BE2C (cell line): ENCODE results near the gene UNC119B.

Experiments used
- DNase-seq: peaks from one replicate; pipeline ENCODE4 v3.0.0-alpha.2; 2020
- H3K27me3 ChIP-seq: fragments of 250-450 bp; sonication (Bioruptor Pico); 2 replicates; pipeline ENCODE4 v1.5.1; 2020; ENCODE audit warnings: mild to moderate bottlenecking
- H3K36me3 ChIP-seq: fragments of 250-450 bp; sonication (Bioruptor Pico); 2 replicates; pipeline ENCODE4 v1.5.1; 2020; ENCODE audit warnings: mild to moderate bottlenecking
- H3K4me1 ChIP-seq: fragments of 250-450 bp; sonication (Bioruptor Pico); 2 replicates; pipeline ENCODE4 v1.5.1; 2020
- H3K4me3 ChIP-seq: 2 replicates; pipeline ENCODE4 v1.5.1; 2011; ENCODE audit warnings: low read depth, low read length
- H3K9me3 ChIP-seq: fragments of 250-450 bp; sonication (Bioruptor Pico); 2 replicates; pipeline ENCODE4 v1.5.1; 2020
- TF ChIP-seq, protein P1 (sequence below): IDR thresholded peaks from 2 replicates; pipeline ENCODE4 v1.5.1; 2012; ENCODE audit warnings: mild to moderate bottlenecking, low read depth, low read length

The UNC119B gene

DNA sequence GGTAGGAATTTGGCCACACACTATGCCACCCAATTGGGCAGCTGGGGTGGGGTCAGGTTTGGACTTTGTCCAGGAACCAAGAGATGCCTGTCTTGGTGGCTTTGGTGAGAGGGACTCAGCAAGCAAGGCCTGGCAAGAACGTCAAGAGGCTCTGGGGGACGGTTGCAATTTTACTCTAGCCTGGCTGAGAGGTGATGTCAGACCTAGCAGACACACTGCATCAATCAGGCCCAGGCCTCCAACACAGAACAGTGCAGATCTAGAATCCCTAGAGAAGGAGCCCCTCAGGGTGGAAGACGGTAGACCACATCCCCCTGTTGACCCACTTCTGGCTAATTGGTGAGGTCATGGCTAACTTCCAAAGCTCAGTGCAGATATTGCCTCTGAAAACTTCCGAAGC, 1.6 kb upstream of the UNC119B start:
- Histone ChIP-seq H3K36me3 (peaks cover 8% of the 10 kb centered on the region), H3K27me3 (no peaks in the 10 kb centered on the region), H3K4me1 (peaks cover 23% of the 10 kb centered on the region), H3K9me3 (no peaks in the 10 kb centered on the region), H3K4me3 (no peak overlapping the region)
- DNase-seq: peak; percentile 71
- TF ChIP-seq, protein P1, sequence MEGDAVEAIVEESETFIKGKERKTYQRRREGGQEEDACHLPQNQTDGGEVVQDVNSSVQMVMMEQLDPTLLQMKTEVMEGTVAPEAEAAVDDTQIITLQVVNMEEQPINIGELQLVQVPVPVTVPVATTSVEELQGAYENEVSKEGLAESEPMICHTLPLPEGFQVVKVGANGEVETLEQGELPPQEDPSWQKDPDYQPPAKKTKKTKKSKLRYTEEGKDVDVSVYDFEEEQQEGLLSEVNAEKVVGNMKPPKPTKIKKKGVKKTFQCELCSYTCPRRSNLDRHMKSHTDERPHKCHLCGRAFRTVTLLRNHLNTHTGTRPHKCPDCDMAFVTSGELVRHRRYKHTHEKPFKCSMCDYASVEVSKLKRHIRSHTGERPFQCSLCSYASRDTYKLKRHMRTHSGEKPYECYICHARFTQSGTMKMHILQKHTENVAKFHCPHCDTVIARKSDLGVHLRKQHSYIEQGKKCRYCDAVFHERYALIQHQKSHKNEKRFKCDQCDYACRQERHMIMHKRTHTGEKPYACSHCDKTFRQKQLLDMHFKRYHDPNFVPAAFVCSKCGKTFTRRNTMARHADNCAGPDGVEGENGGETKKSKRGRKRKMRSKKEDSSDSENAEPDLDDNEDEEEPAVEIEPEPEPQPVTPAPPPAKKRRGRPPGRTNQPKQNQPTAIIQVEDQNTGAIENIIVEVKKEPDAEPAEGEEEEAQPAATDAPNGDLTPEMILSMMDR: no peak

DNA sequence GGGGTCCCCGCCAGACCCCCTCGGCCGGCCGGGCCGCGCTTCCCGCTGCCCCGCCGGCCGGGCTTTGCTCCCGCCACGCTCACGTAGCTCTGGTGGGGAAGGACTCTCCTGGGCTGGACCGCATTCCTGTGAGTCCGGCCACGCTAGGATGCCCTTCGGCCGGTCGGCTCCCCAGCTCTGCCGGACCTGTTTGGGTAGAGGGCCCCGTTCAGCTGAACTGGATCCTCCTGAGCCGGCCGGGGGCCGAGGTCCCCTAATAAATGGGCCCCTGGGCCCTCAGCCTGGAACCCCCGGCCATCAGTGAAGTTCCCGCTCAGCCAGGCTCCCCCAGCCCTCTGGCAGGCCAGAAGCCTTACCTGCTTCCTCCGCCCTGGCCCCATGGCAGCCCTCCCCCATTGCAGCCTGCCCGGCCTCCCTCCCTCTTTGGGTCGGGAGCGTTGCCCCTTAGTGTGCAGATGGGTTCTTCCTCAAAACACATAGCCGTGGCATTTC, 593 bp downstream of the UNC119B start:
- H3K4me1 ChIP-seq: peaks cover 23% of the 10 kb centered on the region
- TF ChIP-seq, protein P1: no peak
- H3K36me3 ChIP-seq: peaks cover 27% of the 10 kb centered on the region
- no peaks in the 10 kb centered on the region for H3K9me3 ChIP-seq
- peak; percentile 26 for DNase-seq
- no peaks in the 10 kb centered on the region for H3K27me3 ChIP-seq
- peak overlapping the region; percentile 91 for H3K4me3 ChIP-seq

DNA sequence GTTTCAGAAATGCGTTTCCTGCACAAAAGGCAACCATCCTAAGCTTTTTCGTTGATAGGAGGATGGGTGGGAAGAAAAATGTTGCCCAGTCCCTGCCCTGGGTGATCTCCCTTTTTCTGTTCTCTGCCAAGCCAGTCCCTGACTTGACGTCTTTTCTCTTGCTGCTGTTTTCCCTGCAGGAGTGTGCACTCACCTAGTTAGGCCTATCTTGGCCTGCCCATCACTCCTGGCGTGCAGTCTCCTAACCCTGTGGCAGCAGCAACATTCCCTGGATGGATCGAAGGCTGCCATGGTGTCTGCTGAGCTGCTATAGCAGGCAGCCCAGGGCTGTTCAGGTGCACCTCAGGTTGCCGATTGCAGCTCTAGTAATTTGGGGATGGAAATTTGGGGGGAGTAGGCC, 1.2 kb downstream of the UNC119B start:
- peak overlapping the region; percentile 91 for H3K4me3 ChIP-seq
- TF ChIP-seq, protein P1: no peak
- peaks cover 23% of the 10 kb centered on the region for H3K4me1 ChIP-seq
- no peaks in the 10 kb centered on the region for H3K27me3 ChIP-seq
- peaks cover 31% of the 10 kb centered on the region for H3K36me3 ChIP-seq
- peak; percentile 31 for DNase-seq
- no peaks in the 10 kb centered on the region for H3K9me3 ChIP-seq

DNA sequence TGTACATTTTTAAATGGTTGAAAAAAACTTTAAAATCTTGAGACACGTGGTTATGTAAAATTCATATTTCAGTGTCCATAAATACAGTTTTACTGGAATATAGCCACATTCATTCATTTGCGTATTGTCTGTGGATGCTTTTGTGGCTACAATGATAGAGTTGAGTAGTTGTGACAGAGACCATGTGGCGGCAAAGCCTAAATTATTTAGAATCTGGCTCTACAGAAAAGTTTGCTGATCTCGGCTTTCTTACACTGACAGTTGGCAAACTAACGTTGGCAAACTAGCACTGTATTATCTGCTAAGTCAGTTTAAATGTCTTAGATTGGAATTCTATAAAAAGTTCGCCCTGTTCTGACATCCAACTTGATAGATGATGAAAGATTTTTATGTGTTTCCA, 2.4 kb downstream of the UNC119B start:
- DNase-seq: no peak
- TF ChIP-seq, protein P1: no peak
- H3K36me3 ChIP-seq: peaks cover 40% of the 10 kb centered on the region
- no peak overlapping the region for H3K4me3 ChIP-seq
- H3K4me1 ChIP-seq: peaks cover 23% of the 10 kb centered on the region
- no peaks in the 10 kb centered on the region for H3K9me3 ChIP-seq
- H3K27me3 ChIP-seq: no peaks in the 10 kb centered on the region

DNA sequence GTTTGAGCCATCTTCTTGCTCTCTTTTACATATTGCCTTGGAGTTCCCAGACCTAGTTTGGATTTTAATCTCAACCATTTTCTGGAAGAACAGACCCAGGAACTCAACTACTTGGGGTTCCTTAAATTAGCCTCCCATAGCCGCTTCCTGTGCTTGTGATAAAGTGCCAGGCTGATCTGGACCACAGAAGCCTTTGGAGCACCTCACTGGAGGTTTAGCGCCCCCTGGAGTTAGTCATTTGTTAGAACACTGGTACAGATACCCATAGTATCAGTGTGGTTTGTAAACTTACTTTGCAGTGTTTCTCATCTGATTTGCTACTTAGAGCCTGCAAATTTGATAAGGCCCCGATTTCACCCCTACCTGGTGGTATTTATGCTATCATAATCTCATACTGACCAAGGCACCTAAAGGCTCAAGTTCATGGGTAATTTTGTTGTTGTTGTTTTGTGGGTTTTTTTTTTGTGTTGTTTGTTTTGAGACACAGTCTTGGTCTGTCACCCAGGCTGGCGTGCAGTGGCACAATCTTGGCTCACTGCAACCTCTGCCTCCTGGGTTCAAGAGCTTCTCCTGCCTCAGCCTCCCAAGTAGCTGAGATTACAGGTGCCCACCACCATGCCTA, 3.7 kb downstream of the UNC119B start:
- TF ChIP-seq, protein P1: peak; percentile 96
- Histone ChIP-seq H3K27me3 (no peaks in the 10 kb centered on the region), H3K4me3 (no peak overlapping the region), H3K9me3 (no peaks in the 10 kb centered on the region), H3K4me1 (peaks cover 27% of the 10 kb centered on the region), H3K36me3 (peaks cover 52% of the 10 kb centered on the region)
- DNase-seq: peak; percentile 85

DNA sequence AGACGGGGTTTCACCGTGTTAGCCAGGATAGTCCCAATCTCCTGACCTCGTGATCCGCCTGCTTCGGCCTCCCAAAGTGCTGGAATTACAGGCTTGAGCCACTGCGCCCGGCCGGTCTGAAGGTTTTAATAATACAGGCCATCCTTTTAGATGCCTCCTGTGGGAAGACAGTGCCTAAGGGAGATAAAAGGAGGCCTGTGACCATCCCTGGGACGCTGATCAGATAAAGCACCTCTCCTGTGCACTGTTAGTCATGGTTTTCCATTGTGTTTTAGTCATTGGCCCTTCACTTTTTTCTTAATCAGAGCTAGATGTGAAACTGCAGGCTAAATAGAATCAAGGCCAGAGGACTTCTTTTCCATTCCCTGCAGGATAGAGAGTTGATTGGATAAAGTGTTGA, 7.8 kb downstream of the UNC119B start:
- TF ChIP-seq, protein P1: no peak
- no peak overlapping the region for H3K4me3 ChIP-seq
- peak; percentile 58 for DNase-seq
- no peaks in the 10 kb centered on the region for H3K9me3 ChIP-seq
- peaks cover 47% of the 10 kb centered on the region for H3K4me1 ChIP-seq
- peaks cover 77% of the 10 kb centered on the region for H3K36me3 ChIP-seq
- H3K27me3 ChIP-seq: no peaks in the 10 kb centered on the region
